Stimulated activated CD8-positive, alpha-beta memory T cell treated with anti-CD3 and anti-CD28 coated beads, Interleukin-7, amount 100 ng/mL, for 4 hours (primary cell): ENCODE measurements around the gene SLC27A2.
"Not testable (repeated sequence)": the region's sequence is repeated elsewhere in the genome, so short reads cannot be mapped to it uniquely, and the experiment has no call there.

Experiments
- DNase-seq, 2 donors: peaks; one replicate each; pipeline ENCODE4 v3.0.0-alpha.2; 2020; ENCODE audit warnings: low read depth in 2 of 2

SLC27A2 gene

GRCh38 chr15:50163719-50164410 is 18.1 kb upstream of the SLC27A2 start:
- DNase-seq: no peak

- no peak for DNase-seq
Measured at GRCh38 chr15:50164458-50164857, 17.5 kb upstream of the SLC27A2 start.

GRCh38 chr15:50166216-50166615 is 15.8 kb upstream of the SLC27A2 start:
- DNase-seq: no peak

GRCh38 chr15:50167110-50167509 is 14.9 kb upstream of the SLC27A2 start:
- no peak for DNase-seq

GRCh38 chr15:50168379-50168778 is 13.6 kb upstream of the SLC27A2 start:
- no peak for DNase-seq

- DNase-seq: no peak
Measured at GRCh38 chr15:50168783-50169411, 13.1 kb upstream of the SLC27A2 start.

- DNase-seq: not testable (repeated sequence)
Measured at GRCh38 chr15:50172360-50172895, 9.6 kb upstream of the SLC27A2 start.

GRCh38 chr15:50176869-50177268 is 5.1 kb upstream of the SLC27A2 start:
- DNase-seq: no peak

- no peak for DNase-seq
Measured at GRCh38 chr15:50180091-50180490, 1.9 kb upstream of the SLC27A2 start.

- DNase-seq: no peak
Measured at GRCh38 chr15:50180582-50180981, 1.4 kb upstream of the SLC27A2 start.

- DNase-seq: no peak
Measured at GRCh38 chr15:50181201-50181968, 611 bp upstream of the SLC27A2 start.

GRCh38 chr15:50182219-50183013 is 420 bp downstream of the SLC27A2 start:
- DNase-seq: peak in 1 of 2 donors; percentile 17

- no peak for DNase-seq
Measured at GRCh38 chr15:50183112-50183794, 1.3 kb downstream of the SLC27A2 start.

- DNase-seq: no peak
Measured at GRCh38 chr15:50184863-50185504, 3.0 kb downstream of the SLC27A2 start.

GRCh38 chr15:50186090-50186489 is 4.1 kb downstream of the SLC27A2 start:
- DNase-seq: no peak

- DNase-seq: no peak
Measured at GRCh38 chr15:50186752-50187151, 4.8 kb downstream of the SLC27A2 start.

GRCh38 chr15:50187525-50187924 is 5.5 kb downstream of the SLC27A2 start:
- no peak for DNase-seq

GRCh38 chr15:50187997-50188396 is 6.0 kb downstream of the SLC27A2 start:
- DNase-seq: no peak

GRCh38 chr15:50188793-50189192 is 6.8 kb downstream of the SLC27A2 start:
- DNase-seq: not testable (repeated sequence)

- DNase-seq: no peak
Measured at GRCh38 chr15:50189633-50190032, 7.6 kb downstream of the SLC27A2 start.

GRCh38 chr15:50190166-50190570 is 8.2 kb downstream of the SLC27A2 start:
- DNase-seq: no peak
